Measurements from ENCODE around the gene CDK11A. TPM values are rescaled to one million over a fixed set of nuclear protein-coding genes. Genes with fewer than 3 reads are reported as not detected.
"Not testable (repeated sequence)": the region's sequence is repeated elsewhere in the genome, so short reads cannot be mapped to it uniquely, and the experiment has no call there.

The CDK11A gene
- total RNA-seq, 1 donor from 2014 or later: 4.2 TPM

GRCh38 chr1:1680912-1681273 lies 43.3 kb downstream of the CDK11A start:
- Histone ChIP-seq H3K4me3 (ENCODE audit: low read depth, low read length) (no peak overlapping the region), H3K36me3 (ENCODE audit: control insufficient read depth, insufficient read depth, low read length) (peaks cover 7% of the 10 kb centered on the region), H3K27me3 (ENCODE audit: control insufficient read depth, insufficient read depth, low read length) (no peaks in the 10 kb centered on the region)
- no peak for TF ChIP-seq CTCF (IDR thresholded peaks at IDR 0.05; ENCODE audit: insufficient read depth, low read length, severe bottlenecking)
- no peak for DNase-seq (ENCODE audit: low read depth)
- FAIRE-seq: no peak

DNA sequence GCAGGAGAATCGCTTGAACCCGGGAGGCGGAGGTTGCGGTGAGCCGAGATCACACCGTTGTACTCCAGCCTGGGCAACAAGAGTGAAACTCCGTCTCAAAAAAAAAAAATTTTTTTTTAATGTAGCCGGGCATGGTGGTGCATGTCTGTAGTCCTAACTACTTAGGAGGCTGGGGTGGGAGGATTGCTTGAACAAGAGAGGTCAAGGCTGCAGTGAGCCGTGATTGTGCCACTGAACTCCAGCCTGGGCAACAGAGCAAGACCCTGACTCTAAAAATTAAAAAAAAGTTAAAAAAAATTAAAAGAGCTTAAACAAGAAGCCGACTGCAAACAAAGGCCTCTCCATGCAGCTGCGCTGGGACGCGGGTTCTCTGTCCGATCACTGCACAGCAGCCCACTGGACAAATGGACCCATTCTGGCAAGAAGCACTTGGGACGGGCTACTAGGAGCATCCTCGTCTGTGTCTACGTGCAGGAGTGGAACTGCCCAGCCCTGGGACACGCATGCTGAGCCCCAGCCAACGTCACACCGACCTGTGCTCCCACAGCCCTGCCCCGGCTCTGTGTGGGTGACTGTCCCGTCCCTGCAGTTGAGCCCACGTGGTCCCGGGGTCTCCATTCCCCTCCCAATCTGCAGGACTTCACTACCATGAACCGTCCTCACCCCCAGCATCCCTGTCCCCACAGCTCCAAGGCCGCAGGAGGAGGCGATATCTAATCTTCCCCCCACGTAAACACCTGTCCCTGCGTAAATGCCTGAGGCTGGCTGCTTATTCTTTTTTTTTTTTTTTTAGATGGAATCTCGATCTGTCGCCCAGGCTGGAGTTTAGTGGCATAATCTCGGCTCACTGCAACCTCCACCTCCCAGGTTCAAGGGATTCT lies 43.9 kb downstream of the CDK11A start:
- DNase-seq (ENCODE audit: low read depth) (no peak), FAIRE-seq (no peak)
- H3K4me3 ChIP-seq (ENCODE audit: low read depth, low read length): no peak overlapping the region

GRCh38 chr1:1678581-1679380 lies 45.4 kb downstream of the CDK11A start:
- DNase-seq (ENCODE audit: low read depth) (no peak), FAIRE-seq (no peak)
- peaks cover 5% of the 10 kb centered on the region for H3K36me3 ChIP-seq (ENCODE audit: control insufficient read depth, insufficient read depth, low read length)
- no peaks in the 10 kb centered on the region for H3K27me3 ChIP-seq (ENCODE audit: control insufficient read depth, insufficient read depth, low read length)
- H3K4me3 ChIP-seq (ENCODE audit: low read depth, low read length): no peak overlapping the region
- peak; percentile 21 for TF ChIP-seq CTCF (IDR thresholded peaks at IDR 0.05; ENCODE audit: insufficient read depth, low read length, severe bottlenecking)

More for the DNA sequence above, 43.9 kb downstream of the CDK11A start:
- no peak for TF ChIP-seq CTCF (IDR thresholded peaks at IDR 0.05; ENCODE audit: insufficient read depth, low read length, severe bottlenecking)
- peaks cover 7% of the 10 kb centered on the region for H3K36me3 ChIP-seq (ENCODE audit: control insufficient read depth, insufficient read depth, low read length)
- no peaks in the 10 kb centered on the region for H3K27me3 ChIP-seq (ENCODE audit: control insufficient read depth, insufficient read depth, low read length)

DNA sequence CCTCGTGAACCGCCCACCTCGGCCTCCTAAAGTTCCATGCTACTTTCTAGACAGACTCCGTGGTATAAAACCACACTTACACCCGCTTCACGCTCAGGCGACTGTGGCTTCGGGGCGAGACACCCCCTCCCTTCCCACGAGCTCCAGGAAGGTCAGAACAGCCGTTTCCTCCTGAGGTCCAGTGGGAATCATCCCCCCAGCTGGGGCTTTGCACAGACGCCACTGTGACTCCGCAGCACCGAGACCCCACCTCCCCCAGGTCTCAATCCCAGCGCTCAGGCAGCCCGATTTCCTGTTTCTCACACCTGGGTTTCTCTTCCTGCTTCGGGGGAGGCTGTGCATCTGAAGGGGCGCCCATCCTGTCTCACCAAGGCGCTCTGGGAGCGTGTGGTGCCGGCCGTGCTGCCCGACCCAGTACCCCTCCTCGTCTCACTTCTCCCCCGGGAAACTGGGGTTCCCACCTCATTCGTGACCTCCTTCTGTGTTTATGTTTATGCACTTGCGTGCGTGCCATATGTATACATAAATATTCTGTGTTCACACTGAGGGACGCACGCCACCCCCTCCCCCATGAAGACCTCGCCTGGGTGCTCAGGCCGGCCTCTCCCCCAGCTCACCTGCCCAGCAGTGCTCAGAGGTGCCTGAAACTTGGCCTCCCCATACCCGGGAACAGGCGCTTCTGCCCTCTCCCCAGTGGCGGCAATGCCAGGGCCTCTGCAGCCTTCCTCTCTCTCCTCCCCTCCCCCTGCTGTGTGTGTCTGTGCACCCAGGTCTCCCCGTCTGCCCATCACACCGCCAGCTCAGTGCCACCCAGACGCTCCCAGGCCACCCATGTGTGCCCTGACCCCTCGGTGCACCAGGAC lies 46.2 kb downstream of the CDK11A start:
- no peak overlapping the region for H3K4me3 ChIP-seq (ENCODE audit: low read depth, low read length)

GRCh38 chr1:1676087-1676486 lies 48.1 kb downstream of the CDK11A start:
- FAIRE-seq; H3K27me3 ChIP-seq (ENCODE audit: control insufficient read depth, insufficient read depth, low read length); H3K36me3 ChIP-seq (ENCODE audit: control insufficient read depth, insufficient read depth, low read length); H3K4me3 ChIP-seq (ENCODE audit: low read depth, low read length); DNase-seq (ENCODE audit: low read depth): not testable (repeated sequence)

More for the DNA sequence above, 46.2 kb downstream of the CDK11A start:
- Histone ChIP-seq H3K27me3 (ENCODE audit: control insufficient read depth, insufficient read depth, low read length) (no peaks in the 10 kb centered on the region), H3K36me3 (ENCODE audit: control insufficient read depth, insufficient read depth, low read length) (peaks cover 5% of the 10 kb centered on the region)
- DNase-seq (ENCODE audit: low read depth) (no peak), FAIRE-seq (no peak)
- TF ChIP-seq CTCF (IDR thresholded peaks at IDR 0.05; ENCODE audit: insufficient read depth, low read length, severe bottlenecking): no peak

- H3K36me3 ChIP-seq (ENCODE audit: control insufficient read depth, insufficient read depth, low read length); H3K27me3 ChIP-seq (ENCODE audit: control insufficient read depth, insufficient read depth, low read length); H3K4me3 ChIP-seq (ENCODE audit: low read depth, low read length); DNase-seq (ENCODE audit: low read depth); FAIRE-seq: not testable (repeated sequence)
Observed at GRCh38 chr1:1675218-1675617, 48.9 kb downstream of the CDK11A start.

- not testable (repeated sequence) for FAIRE-seq; H3K36me3 ChIP-seq (ENCODE audit: control insufficient read depth, insufficient read depth, low read length); H3K4me3 ChIP-seq (ENCODE audit: low read depth, low read length)
Observed at GRCh38 chr1:1674806-1675205, 49.4 kb downstream of the CDK11A start.

More at GRCh38 chr1:1674806-1675205, 49.4 kb downstream of the CDK11A start:
- not testable (repeated sequence) for H3K27me3 ChIP-seq (ENCODE audit: control insufficient read depth, insufficient read depth, low read length); DNase-seq (ENCODE audit: low read depth)
